GM19328 (cell line): ENCODE measurements around the gene APBB2.

ENCODE experiments used
- ATAC-seq: cut with Tn5 transposase; IDR thresholded peaks from one replicate; pipeline ENCODE4 v1.9.1; 2021; ENCODE audit warnings: mild to moderate bottlenecking, moderate library complexity; ENCODE audit not compliant: unreplicated experiment

APBB2 gene

DNA sequence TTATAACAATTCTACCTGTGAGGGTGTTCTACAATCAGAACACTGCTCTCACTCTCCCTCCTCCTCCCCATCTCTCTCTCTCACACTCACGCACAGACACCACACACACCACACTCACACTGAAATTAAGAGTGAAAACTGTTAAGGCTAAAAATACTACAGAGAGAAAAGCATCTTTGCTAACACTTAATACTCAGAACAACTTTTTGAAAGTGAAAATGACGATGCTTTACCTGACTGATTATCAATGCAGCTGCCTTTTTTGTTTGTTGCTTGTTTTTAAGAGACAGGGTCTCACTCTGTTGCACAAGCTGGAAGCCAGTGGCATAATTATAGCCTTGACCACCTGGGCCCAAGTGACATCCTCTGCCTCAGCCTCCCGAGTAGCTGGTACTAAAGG, 222.4 kb downstream of the APBB2 start:
- ATAC-seq: peak; percentile 55

DNA sequence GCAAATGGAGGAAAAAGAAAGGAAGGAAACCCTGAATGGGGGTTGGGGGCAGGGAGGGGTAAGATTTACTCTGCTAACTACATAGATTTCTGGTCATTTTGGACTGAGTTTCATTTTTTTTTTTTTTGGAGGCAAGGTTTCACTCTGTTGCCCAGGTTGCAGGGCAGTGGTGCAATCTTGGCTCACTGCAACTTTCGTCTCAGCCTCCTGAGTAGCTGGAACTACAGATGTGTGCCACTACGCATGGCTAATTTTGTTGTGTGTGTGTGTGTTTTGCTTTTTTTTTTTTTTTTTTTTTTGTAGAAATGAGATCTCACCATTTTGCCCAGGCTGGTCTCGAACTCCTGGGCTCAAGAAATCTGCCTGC, 223.5 kb downstream of the APBB2 start:
- no peak for ATAC-seq

DNA sequence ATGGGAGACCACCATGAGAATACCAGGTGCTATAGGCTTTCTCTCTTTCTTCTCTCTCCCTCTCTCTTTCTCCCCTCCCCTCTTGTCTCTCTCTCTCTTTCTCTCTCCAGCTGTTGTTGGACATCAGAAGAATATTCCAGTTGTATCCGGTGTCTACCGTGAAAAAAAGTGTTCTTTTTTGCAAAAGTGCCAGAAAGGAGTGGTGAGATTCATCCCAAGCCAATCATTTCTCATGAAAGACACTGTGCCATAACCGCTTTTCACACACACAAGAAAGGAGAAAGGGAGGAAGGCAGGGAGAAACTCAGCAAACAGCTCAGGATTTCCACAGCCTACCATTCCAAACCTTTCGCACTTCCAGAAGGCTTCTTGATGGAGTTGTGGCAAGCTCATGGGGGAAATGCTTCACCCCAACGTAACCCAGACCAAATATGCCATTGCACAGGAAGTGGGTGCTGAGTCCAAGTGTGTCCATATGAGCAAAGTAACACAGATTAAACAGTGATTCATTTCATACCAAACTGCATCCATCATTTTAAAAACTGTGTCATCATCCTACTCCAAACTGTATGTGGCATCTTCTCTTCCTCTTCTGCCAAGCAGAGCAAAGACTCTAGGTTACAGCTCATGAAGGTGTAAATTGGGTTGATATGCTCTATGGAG, 224.0 kb downstream of the APBB2 start:
- no peak for ATAC-seq

DNA sequence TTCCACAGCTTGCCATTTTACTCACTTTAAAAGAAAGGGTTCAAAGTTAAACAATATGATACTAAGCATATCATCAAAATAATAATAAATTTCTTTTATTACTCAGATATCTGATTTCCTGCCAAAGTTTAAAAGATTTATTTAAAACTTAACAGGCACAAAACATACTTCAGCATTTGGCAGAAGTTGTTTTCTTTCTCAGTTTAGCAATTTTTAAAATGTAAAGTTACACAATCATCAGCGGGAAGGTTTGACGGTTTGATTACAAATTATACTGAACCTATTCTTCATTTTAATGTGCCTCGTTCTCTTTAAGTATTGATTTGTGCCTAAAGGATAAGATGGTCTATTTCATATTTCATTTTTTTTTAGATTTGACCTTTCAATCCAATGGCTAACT, 227.2 kb downstream of the APBB2 start:
- no peak for ATAC-seq

DNA sequence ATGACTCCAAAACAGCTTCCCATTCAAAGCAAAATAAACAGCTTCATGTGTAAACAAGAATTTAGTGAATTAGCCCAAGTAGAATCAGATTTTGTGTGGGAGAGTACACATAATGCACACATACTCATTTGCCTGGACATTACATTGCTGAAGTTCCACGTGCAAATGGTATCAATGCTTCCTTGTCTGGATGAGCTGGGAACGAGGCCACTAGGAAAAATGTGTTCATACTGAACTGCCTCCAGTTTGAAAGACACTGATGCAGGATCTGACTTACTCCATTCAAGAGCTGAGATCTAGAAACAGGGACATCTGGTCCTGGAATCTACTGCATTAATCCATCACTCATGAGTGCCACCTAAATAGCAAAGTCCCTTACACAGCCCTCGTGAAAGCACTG, 228.0 kb downstream of the APBB2 start:
- no peak for ATAC-seq

DNA sequence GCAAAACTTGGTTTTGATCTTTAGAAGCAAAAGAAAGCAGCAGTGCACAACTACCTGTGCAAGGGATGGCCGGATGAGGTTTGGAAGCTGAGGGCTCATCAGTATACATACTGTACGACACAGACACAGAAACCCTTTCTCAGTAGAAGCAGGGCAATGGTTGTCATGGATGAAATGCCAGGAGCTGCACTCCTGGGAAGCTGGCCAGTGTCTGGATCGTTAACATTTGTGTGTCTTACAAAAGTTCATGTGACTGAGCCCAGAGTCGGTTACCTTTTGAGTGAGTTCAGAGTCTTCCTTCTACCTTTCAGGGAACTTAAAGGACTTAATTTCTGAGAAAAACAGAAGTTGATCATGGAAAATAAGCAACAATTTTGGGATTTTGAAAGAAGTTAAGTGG, 230.3 kb downstream of the APBB2 start:
- no peak for ATAC-seq

DNA sequence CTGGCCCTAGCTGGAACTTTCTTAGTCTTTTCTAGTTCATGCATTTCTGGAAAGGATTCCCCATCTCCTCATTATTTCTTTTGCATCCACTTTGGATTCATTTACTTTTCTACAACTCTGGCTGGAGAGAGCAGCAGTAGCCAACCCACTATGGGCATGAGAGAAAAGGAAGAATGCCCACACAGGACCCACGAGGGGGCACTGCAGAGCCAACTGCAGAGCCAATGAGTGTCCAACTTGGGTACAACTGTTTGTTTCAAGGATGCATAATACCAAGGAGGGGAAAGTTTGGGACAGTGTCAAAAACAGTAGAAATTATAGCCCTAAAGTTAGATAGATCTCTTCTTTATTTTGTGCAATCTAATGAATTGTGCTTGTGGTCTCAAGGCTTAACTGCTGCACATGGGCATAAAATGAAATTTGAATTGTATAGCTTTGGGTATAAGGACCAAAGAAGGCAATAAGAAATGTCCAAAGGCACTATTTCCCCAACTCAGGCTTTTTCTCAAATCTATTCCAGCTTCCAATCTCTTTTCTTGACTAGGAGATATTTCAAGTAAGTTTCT, 233.9 kb downstream of the APBB2 start:
- no peak for ATAC-seq

DNA sequence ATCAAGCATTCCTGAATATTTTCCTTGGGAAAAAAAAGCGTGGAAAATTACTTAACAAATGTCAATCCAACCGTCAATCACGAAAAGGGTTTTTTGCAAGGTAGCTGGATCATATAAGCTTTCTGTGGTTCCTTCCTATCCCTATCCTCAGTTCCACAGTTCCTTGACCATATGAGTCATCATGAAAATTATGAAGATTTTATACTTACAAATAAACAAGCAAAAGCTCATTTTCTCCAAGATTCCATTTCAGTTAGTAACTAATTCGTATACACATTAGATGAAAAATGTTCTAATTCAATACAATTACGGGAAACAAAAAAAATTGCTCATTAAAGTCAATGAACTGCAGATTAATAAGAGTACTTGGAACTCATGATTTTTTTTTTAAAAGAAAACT, 235.8 kb downstream of the APBB2 start:
- ATAC-seq: no peak

DNA sequence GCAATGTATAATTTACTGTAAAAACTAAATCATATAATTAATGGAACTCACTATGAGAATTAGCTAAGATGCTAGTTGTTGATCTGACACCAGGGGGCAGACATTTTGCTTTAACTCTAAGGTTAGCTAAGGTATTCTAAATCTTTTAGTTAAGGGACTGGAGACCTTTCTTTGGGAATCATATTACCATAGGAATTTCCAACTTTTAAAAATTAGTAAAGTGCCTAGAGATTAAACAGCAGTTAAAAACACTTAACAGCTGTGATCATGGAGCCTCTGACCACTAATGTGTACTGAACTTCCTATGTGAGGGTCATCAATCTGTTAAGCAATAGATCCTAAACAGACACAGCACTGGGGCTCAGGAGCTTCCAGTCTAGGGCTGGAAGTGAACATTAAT, 238.0 kb downstream of the APBB2 start:
- ATAC-seq: no peak

DNA sequence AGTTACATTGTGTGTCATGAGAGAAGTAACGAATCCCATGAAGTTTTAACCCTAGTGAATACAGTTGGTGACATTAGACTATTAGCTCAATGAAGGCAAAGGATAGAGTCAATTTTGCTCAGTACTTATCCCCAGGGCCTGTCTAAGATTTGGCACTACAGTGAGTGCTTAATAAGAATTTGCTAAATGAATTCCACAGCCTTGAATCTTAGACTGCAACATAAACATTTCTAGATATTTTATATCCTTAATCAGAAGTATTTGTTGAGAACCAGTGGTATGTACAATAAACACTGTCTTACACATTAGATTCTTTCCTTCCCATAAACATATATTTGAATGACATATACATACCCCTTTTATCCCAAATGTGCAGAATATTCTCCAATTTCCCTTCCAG, 241.6 kb downstream of the APBB2 start:
- no peak for ATAC-seq

DNA sequence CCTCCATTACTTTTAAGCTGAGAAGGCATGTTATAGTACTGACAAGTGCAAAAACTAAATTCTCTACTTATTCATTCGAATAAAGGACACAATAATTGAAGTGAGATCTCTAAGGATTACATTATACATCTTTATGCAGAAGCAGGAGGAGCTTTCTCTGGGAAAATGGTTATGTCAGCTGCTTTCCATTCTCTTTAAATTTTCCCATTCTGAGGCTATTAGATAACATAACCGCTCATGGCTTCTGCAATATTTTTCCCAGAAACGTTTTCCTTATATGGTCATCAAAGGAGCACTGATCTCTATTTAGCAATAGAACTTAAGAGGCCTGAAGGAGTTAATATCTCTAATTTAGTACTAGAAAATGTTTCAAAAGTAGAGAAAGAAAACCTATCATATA, 243.0 kb downstream of the APBB2 start:
- ATAC-seq: no peak

DNA sequence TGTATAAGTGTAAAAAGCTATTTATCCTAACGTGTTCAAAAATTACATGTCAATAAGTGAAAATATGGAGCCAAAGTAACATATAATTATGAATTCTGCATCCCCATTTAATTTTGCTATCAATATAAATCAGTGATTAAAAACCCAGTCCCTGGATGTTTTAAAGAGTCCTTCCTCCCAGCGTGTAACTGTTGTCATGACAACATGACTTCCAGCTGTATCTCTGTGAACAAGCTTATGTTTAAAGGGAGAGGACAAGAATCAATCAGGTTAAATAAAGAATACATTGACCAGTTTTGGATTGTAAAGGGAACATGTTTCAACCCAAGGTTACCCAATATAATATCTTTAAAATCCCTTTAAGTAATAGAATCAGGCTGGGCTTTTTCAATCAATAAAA, 244.8 kb downstream of the APBB2 start:
- ATAC-seq: no peak

DNA sequence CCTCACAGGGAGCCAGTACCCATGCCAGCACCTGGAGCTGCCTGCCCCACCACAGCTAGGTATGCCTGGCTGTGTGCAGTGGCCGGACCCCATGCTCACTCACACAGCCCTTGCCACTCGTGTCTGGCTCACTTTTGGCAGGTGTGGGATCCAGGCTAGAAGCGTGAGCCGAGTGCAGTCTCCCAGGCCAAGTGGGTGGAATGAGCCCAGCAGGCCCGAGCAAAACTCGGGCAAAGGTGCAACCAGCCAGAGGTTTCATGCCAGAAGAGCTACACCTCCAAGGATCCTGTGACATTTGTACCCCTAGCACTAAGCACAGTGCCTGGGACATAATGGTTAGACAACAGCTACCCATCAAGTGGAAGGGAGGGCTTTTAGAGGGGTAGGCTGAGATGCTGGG, 246.8 kb downstream of the APBB2 start:
- ATAC-seq: no peak

DNA sequence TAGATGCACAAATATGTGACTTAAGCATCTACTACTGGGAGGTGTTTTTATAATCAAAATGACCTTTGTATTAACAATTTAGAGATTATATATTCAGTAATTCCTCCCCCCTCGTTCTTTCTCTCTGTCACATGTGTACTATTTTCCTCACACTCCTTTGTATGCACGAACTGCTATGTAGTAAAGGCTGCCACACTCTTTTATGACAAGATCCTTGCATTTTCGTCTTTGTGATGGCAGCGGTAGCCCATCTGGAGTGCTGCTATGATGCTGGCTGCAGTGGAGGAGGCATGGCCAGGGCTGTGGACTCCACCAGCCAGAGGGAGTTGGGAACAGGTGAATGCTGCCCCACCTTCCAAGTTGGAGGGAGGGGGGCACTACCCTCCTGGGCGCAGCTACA, 248.3 kb downstream of the APBB2 start:
- no peak for ATAC-seq

DNA sequence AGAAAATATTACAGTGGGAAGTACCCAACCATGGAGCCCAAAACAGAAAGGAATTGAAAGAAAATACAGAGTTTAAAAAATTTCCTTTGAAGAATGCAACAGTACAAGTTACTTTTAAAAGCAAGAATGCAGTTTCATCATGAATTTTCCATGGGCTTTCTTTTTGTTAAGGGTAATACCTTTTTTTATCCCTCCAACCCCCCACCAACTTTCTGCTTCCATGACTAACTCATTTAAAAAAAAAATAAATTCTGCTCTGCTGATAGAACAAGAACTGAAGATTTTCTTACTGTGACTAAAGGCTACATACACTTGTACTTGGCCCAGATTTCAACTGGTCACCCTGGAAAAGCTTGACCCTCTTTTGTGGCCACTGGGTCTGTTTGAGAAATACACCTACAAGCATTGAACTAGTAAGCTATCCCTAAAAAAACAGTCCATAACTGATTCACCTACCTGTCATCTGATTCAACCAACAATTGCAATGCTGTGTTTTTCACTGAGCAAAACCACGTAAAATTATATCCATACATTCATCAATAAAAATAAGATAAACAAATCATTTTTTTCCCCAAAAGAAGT, 250.4 kb downstream of the APBB2 start:
- ATAC-seq: no peak

DNA sequence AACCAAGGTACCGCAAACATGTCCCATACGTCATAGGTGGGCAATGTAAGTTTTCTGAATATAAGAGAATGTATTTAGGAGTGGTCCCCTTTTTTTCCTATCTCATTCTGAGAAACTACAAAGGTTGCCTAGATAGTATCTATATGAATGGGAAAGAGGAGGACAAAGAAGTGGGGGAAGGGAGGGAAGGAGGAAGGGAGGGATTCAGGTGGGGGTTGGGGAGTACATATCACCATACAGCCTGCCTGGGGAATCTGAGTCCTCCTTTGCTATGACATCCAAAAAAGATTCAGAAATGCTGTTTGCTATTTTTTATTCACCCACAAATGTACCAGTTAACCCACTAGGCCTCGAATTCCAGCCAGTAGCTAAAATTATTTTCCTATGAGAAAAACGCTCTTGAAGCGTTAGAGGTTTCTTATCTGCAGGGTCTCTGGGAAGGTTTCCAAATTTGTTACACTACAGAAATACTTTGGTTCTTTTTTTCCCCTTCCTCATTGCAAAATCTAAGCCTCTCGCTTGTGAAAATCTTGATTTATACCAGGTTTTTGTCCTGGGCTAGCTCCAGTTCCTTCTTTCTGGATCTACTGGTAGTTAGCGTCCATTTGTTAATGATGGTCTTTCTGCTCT, 251.7 kb downstream of the APBB2 start:
- no peak for ATAC-seq

DNA sequence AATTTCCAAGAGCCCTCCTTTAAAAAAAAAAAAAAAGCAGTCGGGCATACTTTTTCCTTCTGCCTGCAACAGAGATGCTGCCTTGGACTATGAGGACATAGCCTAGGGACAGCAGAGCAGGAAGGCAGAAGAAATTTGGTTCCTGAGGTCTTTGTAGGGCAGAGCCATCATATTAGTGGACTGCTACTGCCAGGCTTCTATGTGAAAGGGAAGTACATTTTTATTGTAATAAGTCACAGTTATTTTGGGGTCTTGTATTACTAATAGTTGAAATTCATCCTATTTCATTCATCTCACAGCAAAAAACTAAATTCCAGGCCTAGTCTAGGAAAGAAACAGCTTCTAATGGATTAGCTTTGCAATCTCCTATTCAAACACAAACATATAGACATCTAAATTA, 253.4 kb downstream of the APBB2 start:
- no peak for ATAC-seq

DNA sequence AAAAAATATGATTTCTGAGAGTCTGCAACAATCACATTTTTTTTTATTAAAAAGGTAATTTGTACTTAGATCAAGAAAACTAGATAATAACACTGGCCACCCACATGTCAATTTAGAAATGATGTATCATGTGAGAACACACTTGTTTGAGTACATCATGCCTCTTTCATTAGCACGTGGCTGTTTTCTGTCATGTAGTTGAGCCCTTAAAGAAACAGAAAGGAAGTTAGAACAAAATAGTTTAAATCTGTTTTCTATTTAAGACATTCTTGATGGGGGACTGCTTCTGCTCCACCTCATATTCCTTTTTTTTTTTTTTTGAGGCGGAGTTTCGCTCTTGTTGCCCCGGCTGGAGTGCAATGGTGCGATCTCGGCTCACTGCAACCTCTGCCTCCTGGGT, 257.1 kb downstream of the APBB2 start:
- ATAC-seq: no peak

DNA sequence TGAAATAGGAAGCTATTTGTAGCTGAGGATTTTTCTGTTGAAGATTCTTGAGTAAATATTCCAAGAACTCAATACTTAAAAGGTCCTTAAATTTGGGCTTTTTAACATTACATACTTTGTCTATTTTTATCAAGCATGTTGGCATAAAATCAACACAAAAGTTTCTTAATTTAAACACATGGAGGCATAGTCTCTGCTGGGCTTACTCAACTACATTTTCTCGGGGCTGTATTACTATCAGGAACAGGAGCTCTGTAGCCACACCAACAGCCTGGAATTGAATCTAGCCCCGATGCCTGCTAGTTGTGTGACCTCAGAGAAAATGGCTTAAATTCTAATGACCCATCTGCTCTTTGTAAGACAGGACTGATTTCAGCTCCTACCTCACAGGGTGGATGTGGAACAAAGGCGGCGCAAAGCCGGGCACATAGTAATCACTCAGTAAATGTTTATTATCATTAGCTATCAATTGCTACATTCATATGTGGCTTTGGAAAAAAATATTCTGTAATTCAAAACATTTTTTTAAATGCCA, 257.6 kb downstream of the APBB2 start:
- ATAC-seq: no peak

DNA sequence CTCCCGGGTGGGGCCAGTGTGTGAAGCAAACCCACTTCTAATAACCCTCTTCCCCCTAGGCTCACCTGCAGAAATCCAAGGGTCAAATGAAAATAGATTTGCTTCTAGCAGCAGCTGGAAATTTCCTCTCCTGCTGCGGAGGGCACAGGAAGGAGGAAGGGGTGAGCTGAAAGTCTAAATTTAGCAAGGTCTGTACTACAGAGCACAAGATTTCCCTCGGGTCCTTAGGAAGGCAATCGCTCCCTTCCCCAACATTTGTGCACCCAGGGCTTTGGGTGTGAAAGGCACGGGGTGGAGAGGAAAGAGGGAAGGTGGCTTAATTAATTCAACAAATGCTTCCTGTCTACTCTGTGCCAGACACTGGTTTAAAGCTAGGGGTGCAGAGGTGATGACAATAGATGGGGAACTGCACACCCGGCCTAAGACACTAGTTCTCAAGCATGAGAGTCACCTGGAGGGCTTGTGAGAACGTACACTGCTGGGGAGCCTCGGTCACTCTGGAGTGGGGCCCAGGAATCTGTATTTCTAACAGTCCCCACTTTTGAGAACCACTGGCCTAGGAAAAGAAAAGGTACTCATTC, 260.2 kb downstream of the APBB2 start:
- no peak for ATAC-seq

DNA sequence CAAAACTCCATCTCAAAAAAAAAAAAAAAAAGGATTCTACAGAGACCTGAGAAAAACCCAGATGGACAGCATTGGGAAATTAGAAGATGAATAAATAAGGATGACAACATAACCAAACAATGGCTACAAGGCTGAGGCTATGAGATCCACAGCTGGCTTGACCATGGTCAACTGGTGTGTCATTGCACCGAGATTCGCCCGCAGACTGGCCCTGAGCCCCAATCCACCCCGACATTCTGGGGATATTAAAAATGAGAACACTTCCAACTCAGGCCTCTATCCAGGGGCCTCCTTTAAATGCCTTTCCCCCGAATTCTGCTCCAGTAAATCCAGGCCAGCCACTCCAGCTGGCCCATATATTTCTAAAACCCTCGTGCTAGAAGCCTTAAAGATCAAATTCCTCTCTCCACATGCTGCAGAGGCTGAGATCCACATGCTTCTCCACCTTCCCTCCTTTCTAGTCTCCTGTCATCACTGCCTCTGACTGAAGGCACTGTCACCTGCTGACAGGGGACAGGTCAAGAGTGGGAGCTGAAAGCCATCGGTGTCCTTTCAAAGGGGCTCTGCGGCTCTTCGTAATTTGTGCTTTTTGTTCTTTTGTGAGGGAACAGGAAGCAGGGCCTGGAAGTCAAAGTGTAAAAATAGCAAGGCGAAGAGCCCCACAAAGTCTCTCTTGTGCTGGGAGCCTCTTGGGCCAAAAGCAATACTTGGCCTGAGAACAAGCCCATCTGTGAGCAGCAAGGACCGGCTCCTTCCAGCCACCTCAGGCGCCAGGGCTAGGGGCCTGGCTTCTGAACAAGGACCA, 260.9 kb downstream of the APBB2 start:
- ATAC-seq: no peak
